Measurements from ENCODE around the gene ATRNL1.

The ATRNL1 gene

GRCh38 chr10:115861455-115861854 lies 768.3 kb downstream of the ATRNL1 start:
- TF ChIP-seq, protein P1, sequence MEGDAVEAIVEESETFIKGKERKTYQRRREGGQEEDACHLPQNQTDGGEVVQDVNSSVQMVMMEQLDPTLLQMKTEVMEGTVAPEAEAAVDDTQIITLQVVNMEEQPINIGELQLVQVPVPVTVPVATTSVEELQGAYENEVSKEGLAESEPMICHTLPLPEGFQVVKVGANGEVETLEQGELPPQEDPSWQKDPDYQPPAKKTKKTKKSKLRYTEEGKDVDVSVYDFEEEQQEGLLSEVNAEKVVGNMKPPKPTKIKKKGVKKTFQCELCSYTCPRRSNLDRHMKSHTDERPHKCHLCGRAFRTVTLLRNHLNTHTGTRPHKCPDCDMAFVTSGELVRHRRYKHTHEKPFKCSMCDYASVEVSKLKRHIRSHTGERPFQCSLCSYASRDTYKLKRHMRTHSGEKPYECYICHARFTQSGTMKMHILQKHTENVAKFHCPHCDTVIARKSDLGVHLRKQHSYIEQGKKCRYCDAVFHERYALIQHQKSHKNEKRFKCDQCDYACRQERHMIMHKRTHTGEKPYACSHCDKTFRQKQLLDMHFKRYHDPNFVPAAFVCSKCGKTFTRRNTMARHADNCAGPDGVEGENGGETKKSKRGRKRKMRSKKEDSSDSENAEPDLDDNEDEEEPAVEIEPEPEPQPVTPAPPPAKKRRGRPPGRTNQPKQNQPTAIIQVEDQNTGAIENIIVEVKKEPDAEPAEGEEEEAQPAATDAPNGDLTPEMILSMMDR (IDR thresholded peaks at IDR 0.05): no peak

DNA sequence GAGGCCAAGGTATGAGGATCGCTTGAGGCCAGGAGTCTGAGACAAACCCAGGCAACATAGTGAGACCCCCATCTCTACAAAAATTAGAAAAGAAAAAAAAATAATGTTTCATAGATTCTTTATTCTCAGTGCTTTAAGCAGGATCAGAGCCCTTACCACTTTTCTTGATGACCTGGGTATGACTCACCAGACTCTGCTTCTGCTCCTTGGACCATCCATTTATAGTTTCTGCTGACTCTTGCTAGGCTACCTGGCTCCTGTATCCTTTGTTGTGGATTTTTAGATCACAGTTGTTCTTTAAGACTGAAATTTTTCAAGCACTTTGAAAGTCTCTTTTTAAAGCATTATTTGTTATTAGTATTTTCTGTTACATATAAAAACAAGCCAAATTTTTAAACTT lies 768.7 kb downstream of the ATRNL1 start:
- TF ChIP-seq, protein P1 (IDR thresholded peaks at IDR 0.05): no peak

GRCh38 chr10:115866174-115866573 lies 773.0 kb downstream of the ATRNL1 start:
- TF ChIP-seq, protein P1 (IDR thresholded peaks at IDR 0.05): no peak

DNA sequence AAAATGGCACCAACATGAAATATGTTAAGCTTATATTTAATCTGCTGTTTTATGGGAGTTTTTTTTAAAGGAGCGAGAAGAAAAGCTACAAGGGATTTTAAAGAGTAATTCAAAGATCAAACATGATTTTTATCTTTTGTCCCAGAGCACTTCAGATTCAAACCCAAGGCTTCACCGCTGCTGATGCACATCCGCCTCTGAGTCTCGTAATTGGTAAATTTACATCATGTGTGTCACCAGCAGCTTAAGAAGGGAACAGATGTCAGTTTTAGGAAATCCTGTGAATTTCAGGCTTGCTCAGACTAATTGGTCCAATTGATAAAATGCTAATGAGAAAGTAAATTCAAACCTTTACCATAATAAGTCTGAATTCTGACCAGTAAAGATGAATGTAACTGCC lies 773.5 kb downstream of the ATRNL1 start:
- TF ChIP-seq, protein P1 (IDR thresholded peaks at IDR 0.05): no peak

DNA sequence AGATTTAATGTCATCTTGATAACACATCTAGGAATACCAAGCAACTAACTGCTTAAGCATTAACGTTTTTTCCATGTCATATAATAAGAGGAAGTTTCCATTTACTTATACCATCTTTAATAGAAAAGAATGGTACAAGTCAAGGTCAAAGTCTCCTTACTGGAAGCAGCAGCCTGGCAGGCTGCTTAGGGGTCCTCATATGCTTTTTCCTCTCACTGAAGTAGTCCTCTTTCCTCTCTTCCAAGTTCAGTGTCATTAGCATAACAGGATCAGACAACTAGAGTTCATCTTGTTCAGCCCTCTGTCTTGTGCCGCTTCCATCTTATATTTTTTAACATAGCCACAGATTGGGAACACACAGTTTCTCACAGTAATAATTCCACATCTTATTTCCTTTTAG lies 774.1 kb downstream of the ATRNL1 start:
- TF ChIP-seq, protein P1 (IDR thresholded peaks at IDR 0.05): no peak

DNA sequence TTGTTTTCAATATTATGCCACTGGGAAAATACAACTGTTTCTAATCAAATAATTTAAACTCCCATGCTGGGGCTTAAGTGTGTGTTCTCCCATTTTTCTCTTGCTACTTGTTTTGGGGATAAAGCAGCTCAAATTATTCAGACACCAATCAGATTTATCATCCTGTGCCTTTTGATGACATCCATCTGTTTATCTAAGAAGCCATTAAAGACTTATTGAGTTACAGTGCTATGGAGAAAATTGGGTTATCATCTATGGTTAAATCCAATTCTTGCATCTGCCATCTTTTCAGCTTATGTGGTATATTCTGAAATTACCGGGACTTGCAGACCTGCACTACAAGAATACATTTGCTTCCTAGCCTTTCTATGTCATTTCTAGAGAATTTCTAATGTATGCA lies 778.7 kb downstream of the ATRNL1 start:
- TF ChIP-seq, protein P1 (IDR thresholded peaks at IDR 0.05): no peak

- TF ChIP-seq, protein P1 (IDR thresholded peaks at IDR 0.05): no peak
Measured at GRCh38 chr10:115875172-115875571, 782.0 kb downstream of the ATRNL1 start.

GRCh38 chr10:115879372-115880089 lies 786.4 kb downstream of the ATRNL1 start:
- TF ChIP-seq, protein P1 (IDR thresholded peaks at IDR 0.05): no peak

Data from LNCAP (cell line).